CD4-positive, alpha-beta T cell treated with Interleukin-1 beta for 1 hour (primary cell): ENCODE data around the gene HRH1.

Source experiments
- DNase-seq, 2 donors: peaks; one replicate each; pipeline ENCODE4 v3.0.0-alpha.2; 2020 to 2022

The HRH1 gene

DNA sequence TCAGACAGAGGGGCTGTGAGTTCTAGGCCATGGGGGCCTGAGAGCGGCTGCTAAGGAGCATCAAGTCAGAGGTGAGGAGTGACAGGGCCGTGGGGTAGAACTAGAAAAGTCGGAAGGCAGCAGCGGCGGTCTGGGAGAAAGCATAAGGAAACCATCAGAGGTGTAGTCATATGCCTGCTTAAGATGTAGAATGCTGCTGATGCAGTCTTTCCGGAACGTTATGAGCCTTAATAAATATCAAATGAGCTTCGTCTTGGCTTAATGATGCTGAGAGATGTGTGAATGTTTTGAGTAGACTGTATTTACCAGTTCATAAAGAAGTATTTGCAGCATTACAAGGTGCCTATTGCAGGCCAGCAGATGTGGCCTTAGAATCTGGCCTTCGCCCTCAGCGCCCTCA lies 133.1 kb downstream of the HRH1 start:
- DNase-seq = no peak

- no peak for DNase-seq
Observed at GRCh38 chr3:11288021-11288491, 133.8 kb downstream of the HRH1 start.

- peak; percentile 46 to 47 for DNase-seq
Observed at GRCh38 chr3:11288786-11289637, 134.7 kb downstream of the HRH1 start.

GRCh38 chr3:11289864-11290263 lies 135.6 kb downstream of the HRH1 start:
- DNase-seq = no peak

DNA sequence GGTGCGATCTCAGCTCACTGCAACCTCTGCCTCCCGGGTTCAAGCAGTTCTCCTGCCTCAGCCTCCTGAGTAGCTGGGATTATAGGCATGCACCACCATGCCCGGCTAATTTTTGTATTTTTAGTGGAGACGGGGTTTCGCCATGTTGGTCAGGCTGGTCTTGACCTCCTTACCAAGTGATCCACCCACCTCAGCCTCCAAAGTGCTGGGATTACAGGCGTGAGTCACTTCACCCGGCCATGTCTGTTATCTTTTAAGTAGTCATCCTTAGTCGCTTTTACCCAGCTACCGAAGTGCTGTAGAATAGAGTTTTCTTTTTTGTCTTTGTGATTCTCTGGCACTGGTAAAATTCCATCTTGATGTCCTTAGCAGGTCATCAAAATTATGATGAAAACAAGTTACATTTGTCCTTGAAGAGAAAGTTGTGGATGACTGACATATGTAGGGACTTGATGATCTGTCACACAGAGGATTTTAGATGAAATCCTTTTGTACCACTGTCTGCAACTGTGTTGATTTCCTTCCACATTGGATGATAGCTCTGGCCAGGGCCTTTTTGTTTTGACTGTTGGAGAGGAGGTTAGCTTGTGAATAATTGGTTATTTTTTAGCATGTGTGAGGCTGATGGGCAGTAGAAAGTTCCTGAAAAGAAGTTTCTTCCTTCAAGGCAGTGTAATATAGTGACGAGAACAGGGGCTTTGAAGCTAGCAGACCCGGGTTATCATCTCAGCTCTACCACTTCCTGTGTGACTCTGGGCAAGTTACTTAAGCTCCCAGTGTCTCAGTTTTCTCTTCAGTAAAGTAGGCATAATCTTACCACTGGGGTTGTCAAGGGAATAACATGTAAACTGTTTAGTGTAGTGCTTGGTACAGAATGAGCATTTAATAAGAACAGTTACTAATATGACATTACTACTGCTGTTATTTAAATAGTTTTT lies 136.7 kb downstream of the HRH1 start:
- peak; percentile 65 to 73 for DNase-seq

GRCh38 chr3:11291808-11292207 lies 137.5 kb downstream of the HRH1 start:
- DNase-seq = no peak

DNA sequence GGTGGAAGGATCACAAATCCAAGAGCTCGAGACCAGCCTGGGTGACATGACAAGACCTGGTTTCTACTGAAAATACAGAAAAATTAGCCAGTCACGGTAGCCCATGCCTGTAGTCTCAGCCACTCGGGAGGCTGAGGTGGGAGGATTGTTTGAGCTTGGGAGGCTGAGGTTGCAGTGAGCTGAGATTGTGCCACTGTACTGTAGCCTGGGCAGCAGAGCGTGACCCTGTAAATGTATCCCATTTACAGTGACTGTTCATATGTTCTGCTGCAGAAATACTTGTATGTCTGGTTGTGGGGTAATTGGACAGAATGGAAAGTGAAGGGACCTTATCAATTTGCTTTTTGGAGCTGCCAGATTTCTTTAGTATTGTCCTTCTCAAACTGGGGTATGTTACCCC lies 142.8 kb downstream of the HRH1 start:
- no peak for DNase-seq

- peak; percentile 15 to 33 for DNase-seq
Observed at GRCh38 chr3:11300970-11301369, 146.7 kb downstream of the HRH1 start.

- DNase-seq = no peak
Observed at GRCh38 chr3:11302444-11302843, 148.2 kb downstream of the HRH1 start.

DNA sequence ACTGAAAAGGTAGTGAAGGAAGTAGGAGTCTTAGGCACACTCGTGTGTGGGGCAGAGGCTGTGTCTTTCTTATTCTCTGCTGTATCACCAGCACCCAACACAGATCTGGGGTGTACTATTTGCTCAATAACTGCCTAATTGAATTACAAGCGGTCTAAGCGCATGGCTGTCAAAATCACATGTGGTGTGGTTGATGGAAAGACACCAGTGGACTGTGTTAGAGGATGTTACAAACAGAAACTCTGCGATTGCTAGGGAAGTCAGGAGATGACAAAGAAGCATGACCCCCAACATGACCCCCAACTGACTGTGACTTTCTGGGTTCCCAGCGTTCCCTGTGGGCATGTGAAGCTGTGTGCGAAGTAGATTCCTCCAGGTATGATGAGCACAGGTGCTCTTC lies 149.9 kb downstream of the HRH1 start:
- DNase-seq = no peak

- no peak for DNase-seq
Observed at GRCh38 chr3:11305509-11305908, 151.2 kb downstream of the HRH1 start.

- peak; percentile 12 to 33 for DNase-seq
Observed at GRCh38 chr3:11306817-11307589, 152.7 kb downstream of the HRH1 start.

DNA sequence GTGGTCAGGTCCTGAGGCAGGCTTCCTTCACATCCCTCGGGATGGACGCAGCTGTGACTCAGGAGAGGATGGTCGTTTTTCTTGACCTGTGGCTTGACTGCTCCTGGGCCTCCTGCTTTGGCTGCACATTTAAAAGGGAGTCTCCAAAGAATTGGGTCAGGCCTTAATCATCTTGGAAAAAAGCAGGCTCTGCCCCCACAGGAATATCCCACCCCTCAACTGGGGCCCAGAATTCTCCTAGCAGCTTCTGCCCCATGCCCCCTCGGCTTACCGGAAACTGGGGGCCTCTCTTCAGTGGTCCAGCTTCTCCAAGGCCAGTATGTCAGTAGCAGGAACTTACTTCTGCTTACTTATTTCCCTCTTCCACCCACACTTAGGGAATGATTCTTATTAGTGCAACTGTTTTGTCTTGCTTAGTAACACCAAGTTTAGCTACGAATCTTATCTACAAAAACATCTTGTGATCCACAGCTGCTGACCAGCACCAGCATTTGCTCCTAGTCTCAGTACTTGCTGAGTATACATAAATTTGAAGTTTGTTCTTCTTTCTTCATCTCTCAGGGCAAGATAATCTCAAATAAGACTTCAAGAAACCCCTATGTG lies 153.6 kb downstream of the HRH1 start:
- no peak for DNase-seq

DNA sequence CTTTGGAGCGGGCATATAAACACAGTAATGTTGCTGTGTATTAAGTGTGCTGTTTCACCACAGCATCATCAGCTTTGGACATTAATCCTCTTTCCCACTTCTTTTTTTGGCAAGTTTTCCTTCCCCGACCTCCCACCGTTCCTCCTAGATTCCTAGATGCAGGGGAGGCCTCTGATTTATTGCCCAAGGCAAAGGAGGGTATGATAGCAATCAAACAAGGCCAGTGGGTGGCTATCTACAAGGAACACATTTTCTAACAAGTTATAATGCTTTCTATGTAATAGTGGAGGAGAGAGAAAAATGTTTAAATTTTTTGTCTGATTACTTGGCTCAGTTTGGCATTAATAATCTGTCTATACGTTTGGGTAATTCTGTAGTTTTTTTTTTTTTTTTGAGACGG lies 156.0 kb downstream of the HRH1 start:
- DNase-seq = no peak

GRCh38 chr3:11312166-11312565 lies 157.9 kb downstream of the HRH1 start:
- no peak for DNase-seq
